Measurements from ENCODE around the gene RIN3. TPM values are rescaled to one million over a fixed set of nuclear protein-coding genes. Genes with fewer than 3 reads are reported as not detected.

The RIN3 gene
- polyA plus RNA-seq, 1 donor, result 10.8 TPM

- no peak for DNase-seq (ENCODE audit: low read depth)
Observed at GRCh38 chr14:92487513-92488133, 26.0 kb upstream of the RIN3 start.

DNA sequence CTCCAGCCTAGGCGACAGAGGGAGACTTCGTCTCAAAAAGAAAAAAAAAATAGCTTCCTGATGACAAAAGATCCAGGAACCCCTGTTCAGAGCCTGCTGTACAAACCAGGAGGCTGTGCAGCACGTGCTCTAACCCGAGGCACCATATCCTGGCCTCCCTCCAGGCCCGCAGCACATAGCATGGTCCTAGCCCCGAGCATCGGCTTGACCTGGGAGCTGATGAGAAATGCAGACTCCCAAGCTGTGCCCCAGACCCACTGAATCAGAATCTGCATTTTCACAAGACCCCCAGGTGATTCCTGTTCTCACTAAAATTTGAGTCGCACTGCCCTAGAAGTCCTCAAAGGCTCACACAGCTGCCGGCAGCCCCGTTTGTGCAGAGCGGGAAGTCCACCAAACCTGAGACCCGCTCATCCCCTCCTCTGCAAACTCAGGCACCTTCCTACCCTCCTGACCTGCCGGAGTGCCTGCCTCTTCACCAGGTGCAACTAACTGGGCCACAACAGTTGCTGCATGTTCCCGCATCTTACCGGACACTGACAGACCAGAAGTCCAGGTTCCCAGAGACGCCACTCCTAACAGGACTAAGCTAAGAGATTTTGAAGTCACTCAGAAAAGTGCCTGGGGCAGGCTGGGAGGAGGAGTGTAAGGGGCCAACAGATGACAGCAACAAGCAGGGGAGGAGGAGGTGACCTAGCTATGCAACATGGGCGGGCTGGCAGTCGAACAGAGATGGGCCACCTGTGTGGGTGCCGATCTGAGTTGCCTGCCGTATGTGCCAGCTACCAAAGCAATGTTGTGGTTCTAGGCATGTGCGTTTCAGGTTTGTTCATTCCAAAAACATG is 24.0 kb upstream of the RIN3 start:
- DNase-seq (ENCODE audit: low read depth), result no peak

DNA sequence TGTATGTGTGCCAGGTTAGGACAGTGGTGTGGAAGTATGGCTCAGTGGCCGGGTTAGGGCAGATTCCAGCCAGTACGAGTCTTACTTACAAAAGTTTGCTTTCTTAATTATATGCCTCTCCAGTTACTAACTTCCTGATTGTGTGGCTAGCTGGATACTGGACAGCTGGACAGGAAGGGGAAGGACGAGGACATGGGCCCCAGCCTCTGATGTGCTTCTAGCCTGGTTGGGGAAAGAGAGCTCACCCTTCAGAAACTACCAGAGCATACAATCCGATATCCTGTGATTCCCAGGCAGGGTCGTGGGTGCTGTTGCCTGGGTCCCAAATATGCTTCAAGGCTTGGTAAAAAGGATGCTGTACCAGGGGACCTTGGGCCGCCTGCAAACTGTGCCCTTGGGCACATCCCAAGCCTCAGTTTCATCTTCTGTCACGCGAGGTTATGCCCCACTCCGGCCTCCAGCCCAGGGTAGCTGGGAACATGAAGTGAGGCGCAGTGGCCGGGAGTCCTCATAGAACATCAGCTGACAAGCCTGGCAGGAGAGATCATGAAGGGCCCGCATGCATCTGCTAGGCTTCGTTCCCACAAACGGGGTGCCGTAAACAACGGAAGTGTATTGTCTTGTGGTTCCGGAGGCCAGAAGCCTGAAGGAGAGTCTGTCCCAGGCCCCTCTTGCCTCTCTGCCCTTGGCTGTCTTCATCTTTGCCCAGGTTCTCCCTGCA is 23.2 kb upstream of the RIN3 start:
- DNase-seq (ENCODE audit: low read depth), result no peak

GRCh38 chr14:92491782-92492181 is 21.8 kb upstream of the RIN3 start:
- no peak for DNase-seq (ENCODE audit: low read depth)

DNA sequence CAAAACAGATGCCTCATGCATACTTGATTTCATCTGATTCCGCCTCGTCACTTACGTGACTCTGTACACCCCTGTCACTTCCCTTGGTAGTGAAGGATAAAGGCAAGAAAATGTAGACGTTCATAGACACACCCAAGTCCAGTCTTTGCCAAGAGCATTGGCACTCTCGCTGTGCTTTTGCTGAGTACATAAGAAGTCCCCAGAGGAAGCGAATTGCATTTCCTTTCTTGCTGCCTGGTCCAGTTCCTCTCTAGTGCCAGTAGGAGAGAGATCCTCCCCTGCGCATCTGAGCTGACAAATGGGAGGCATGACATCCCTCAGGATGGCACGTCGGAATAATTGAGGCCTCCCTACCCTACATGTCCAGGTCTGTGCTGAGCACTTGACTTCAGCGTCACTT is 21.3 kb upstream of the RIN3 start:
- no peak for DNase-seq (ENCODE audit: low read depth)

GRCh38 chr14:92493024-92493423 is 20.6 kb upstream of the RIN3 start:
- no peak for DNase-seq (ENCODE audit: low read depth)

DNA sequence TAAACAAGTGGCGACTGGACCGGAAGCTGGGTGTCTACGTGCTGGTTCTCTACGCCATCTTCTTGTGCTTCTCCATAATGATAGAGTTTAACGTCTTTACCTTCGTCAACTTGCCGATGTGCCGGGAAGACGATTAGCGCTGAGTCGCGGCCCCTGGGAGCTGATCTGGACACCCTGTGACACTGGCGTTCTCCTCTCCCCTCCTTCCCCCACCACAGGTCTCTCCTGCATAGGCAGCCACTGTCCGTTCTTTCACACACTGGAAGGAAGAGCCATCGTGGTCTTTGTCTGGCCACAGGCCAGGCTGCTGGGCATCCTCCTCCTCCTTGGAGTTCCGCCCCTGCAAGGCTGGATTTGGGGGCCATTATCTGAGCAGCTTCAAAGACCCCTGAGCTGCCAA is 20.1 kb upstream of the RIN3 start:
- DNase-seq (ENCODE audit: low read depth), result no peak

DNA sequence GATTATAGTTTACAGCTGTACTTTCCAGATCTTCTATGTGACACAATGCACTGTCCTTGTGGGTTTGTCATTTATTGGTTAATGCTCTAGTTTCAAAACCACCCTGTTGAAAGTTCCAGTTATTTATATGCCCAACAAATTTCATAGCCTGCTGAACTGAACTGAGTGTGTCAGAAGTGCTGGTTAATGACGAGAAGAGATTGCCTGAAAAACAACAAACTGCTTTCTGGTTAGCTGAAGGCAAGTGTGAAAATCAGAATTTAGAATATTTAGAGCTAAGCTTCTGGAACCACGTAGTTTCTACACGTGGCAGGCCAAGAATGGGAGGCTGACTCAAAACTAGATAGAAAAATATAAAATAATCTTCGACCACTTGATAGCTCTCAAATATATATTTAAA is 19.1 kb upstream of the RIN3 start:
- DNase-seq (ENCODE audit: low read depth), result no peak

DNA sequence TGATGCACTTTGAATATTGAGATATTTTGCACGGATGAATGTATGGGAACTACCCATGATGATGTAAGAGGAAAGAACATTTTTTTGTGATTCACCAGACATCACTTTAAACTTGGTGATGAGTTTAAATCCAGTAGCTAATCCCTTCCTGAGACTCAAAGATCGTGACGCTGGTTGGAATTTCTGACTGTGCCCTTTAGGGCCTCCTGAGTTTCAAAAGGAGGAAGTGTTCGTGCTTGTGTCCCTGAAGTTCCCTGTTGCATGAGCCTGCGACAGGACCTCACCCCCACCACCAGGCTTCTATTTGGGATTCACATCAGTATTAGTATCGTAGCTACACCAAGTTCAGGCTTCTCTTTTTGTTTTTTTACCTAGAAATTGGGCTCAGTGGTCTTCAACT is 18.6 kb upstream of the RIN3 start:
- DNase-seq (ENCODE audit: low read depth), result no peak

DNA sequence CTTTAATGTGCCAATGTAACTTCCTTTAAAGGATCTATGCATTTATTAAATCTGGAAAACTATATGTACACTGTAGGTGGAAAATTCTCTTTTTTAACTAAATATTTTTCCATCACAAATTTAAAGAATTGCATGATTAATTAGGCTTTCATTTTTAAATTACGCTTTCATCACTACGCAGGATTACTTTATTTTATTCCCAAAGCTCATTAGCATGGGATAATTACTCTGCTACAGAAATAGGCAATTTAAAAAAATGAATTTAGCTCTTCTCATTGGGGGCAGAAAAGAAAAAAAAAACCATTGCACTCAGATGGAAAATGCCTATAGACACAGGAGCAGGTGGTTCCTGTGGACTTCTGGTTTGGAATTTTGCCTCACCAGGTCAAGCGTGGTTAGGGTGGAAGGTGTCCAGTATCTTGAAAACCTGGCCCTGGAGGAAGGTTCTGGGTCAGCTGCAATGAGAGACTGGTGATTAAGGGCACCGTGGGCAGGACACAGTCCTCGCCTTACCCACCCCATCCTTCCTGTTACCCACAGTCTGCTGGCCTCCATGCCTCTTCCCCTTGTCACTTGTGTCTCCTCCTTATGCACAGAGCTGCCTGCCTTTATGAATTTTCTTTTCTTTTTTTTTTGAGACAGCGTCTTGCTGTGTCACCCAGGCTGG is 17.3 kb upstream of the RIN3 start:
- DNase-seq (ENCODE audit: low read depth), result no peak

DNA sequence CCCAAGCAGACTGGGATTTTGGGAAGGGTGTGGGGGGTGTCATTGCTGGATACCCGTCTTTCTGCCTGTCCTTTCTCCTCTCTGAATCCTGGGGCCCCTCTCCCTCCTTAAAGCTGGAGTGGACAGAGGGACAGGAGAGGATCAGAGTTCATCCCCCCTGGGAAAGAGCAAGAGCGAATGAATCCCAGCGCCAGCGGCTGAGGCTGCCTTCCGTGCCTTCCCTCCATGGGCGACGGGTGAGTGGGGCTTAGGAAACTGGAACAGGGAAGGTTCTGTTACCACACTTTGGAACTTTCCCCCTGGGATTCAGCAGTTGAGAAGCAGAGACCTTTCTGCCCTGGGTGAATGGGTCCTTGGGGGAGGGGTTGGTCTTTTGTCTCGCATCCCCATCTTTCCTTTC is 16.2 kb upstream of the RIN3 start:
- no peak for DNase-seq (ENCODE audit: low read depth)

GRCh38 chr14:92499234-92499633 is 14.3 kb upstream of the RIN3 start:
- DNase-seq (ENCODE audit: low read depth), result no peak

GRCh38 chr14:92500491-92500941 is 13.1 kb upstream of the RIN3 start:
- no peak for DNase-seq (ENCODE audit: low read depth)

GRCh38 chr14:92501891-92502351 is 11.7 kb upstream of the RIN3 start:
- DNase-seq (ENCODE audit: low read depth), result no peak

DNA sequence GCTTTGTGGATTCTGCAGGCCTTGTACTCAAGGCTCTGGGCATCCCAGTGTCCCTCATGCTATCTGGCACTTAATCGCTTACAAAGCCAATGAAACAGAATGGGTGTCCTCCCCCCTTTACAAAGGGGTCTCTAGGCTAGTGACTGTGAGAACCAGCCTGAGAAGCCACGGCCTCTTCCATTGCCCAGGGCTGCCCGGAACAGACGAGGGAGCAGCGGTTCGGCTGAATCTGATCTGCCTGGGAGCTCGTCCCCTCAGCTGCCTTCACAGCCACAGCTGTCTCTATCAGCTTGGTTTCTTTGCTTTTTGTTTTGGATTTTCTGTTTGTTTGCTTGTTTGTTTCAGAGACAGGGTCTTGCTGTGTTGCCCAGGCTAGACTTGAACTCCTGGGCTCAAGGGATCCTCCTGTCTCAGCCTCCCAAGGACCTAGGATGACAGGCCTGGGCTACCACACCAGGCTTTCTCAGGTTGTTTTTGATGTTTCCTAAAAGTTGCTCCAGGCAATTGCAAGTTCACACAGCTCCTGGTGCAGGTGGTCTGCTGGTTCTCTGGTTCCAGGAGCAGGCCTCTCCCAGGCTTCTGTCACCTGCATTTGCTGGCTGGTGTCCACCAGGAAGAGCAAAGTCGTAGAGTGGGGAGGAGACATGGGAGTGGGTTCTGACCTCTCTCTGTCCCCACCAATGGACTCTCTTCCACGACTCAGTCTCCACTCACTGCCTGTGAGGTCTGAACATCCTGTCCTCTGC is 10.9 kb upstream of the RIN3 start:
- DNase-seq (ENCODE audit: low read depth), result no peak

GRCh38 chr14:92503756-92504491 is 9.7 kb upstream of the RIN3 start:
- DNase-seq (ENCODE audit: low read depth), result no peak

GRCh38 chr14:92505826-92506225 is 7.8 kb upstream of the RIN3 start:
- no peak for DNase-seq (ENCODE audit: low read depth)

DNA sequence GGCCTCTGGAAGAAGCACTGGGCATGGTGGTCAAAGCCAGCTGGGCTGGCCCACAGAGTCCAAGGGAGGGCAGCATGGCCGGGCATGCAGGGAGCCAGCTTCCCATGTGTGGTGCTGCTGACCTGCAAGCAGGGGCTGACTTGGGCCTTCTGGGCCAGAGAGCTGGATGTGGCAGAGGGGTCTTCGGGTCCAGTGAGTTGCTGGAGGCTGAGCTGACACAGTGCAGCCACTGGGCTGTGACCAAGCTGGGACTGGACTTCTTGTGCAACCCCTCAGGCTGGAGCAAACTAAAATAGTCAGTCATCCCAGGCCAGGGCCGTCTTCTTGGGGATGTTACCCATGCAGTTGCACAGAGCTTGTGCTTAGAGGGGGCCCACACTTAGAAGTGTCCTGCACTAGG is 7.3 kb upstream of the RIN3 start:
- DNase-seq (ENCODE audit: low read depth), result no peak

DNA sequence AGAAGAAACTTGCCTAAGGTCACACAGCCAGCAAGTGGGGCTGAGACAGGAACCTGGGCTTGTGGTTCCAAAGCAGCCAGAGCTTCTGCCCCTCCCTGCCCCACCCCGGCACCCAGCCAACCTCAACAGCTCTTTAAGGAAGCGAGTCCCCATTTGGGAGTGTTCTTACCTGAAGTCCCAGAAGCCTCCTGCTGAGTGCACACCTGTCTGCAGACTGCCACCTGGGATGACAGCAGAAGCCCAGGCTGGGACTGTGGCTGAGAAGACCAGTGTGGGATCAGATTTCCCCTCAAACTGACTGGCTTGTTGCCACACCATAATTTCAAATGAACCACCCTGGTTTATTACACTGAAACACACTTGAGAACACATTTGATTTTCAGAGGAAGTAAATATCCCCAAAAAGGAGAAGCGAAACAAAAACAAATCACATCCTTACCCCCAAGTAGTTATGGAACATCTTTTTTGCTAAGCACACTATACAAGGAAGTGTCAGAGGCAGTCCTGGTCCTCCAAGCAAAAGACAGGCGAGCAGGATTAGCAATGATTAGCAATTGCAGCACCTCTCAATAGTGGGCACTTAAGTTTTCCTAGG is 6.3 kb upstream of the RIN3 start:
- DNase-seq (ENCODE audit: low read depth), result no peak

DNA sequence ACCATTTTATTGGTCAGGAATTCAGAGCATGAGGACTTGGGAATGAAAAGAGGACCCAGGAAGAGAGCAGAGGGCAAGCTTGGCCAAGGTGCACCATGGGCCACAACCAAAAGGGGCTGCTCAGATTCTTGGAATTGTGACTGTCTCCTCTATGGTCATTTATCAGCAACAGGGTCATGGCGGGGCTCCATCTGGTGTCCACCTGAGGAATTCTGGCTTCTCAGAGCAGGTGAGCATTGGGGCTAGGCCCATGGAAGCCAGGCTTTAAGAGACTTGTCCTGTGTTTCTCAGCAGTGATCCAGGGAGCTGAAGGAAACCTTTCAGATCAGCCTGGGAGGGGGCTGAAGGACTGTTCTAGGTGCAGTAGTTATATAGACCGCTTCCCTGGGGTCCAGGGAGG is 2.6 kb upstream of the RIN3 start:
- DNase-seq (ENCODE audit: low read depth), result no peak
